IPS-11a (cell line): ENCODE results near the gene PSTK.

ENCODE experiments used
- H3K4me3 ChIP-seq: one replicate; pipeline ENCODE4 v1.5.1; 2013; ENCODE audit warnings: low read depth, low read length, control low read depth

The PSTK gene

DNA sequence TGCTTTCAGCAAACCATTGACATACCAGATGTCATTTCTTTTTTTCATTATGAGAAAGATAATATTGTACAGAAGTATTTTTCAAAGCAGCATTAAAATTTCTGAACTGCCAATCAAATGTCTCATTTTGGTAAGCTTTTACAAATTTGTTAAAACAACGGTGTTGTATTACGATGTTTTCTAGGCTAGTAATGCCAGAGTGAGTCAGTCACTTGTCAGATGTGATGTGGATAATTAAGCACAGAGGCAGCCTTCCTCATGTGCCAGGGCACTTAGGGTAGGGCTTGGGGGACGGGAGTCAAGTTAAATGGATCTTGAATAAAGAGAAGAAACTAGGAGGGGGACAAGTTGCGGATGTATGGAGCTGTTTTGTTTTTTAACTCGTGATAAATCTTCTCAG lies 10.1 kb downstream of the PSTK start:
- H3K4me3 ChIP-seq = no peak overlapping the region

DNA sequence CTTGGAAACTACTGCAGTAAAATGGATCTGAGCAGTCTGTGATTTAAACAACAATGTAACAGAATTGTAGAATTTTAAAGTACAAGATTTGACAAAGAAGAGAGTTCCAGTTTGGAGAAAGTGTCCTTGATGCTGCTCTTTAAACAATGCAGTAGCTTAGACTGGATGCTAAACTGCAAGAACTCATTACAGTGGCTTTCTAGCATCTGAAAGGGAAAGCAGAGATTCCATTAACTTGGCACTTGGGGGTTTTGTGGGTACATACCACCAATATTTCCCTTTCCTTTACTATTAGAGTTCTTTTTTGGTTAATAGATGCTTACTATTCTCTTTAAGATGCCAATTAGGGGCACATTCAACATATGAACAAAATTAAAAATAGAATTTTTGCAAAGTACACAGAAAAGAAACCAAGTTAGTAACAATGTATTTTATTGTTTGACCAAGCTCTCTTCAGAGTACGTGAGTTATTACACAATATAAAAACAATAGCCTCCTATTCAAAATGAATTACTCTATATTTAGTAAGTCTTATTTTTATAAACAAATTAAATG lies 11.9 kb downstream of the PSTK start:
- H3K4me3 ChIP-seq = no peak overlapping the region

DNA sequence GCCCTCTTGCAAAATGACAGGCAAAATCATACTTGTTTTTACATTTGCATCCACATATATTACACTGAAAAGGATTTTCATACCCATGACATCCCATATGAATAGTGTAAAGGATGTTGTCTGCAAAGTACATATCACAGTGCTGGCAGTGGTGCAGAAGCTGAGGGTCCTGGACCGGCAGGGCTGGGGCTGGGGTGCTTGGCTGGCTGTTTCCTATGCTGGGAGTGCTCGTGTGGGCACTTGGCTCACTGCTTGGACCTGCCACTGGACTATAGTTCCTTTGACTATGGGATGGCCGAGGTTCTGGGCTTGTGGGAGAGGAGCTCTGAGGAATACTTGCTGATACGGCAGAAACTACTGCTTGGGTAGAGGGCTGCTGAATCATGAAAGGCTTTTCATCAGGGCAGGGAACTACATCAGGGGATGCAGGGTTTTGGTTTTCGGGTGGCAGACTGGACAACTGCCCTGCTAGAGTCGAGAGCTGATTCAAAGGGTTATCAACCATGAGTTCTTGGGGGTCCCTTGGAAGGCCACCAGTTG lies 13.7 kb downstream of the PSTK start:
- no peak overlapping the region for H3K4me3 ChIP-seq

DNA sequence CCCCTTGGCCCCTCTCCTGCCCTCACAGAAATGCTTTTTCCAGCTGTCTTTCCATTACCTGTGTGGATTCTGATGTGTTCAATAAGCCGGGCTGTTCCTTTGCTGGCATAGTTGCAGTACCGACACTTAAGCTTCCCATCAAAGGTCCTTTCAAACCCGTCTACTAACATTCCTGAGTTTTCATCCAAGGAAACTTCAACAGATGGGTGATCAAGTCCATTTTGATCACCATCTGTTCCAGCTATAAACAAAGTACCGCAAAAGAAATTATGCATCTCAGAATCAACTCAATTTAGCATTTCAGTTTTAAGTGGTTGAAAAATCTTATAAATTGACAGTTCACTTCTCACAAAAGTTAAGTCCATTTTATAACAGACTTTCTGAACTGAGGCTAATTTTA lies 15.7 kb downstream of the PSTK start:
- H3K4me3 ChIP-seq = no peak overlapping the region

DNA sequence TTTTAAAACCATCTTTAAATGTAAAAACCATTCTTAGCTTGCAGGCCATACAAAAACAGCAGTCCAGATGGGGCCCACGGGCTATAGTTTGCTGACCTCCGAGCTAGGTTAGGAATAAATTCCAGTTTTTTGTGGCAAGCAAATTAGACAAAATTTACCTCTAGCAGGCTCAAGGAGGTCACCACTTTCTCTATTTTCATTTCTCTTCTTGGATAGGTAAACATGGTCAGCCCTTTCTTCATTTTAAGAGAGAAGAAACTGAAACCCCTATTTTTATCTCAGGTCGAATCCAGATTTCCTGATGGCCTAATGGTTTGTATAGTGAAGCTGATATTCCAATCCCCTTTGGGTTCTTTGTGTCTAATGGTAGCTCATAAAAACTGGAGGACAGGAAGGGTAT lies 17.7 kb downstream of the PSTK start:
- no peak overlapping the region for H3K4me3 ChIP-seq

DNA sequence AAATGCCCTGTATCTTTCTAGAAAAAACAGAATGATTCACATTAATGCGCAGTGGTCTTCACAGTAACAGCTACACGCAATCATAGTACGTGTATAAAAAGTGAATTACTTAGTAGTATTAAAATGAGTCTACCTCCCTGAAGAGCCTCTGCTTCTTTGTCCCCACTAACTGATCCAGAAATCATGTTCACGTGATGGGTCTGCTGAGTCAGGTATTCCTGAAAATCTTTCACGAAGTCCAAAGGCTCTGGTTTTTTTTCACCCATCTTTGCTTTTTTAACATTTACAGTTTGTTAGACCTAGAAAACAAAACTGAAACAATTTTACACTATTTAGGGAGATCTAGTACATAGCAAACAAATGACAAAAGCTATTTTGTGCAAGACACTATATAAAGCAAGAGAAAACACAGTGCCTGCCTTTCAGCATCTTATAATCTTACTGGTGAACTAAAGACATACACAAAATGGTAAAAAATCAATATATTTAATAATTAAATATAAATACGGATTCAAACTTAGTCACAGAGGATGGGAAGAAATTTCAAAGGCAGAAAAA lies 18.2 kb downstream of the PSTK start:
- no peak overlapping the region for H3K4me3 ChIP-seq

DNA sequence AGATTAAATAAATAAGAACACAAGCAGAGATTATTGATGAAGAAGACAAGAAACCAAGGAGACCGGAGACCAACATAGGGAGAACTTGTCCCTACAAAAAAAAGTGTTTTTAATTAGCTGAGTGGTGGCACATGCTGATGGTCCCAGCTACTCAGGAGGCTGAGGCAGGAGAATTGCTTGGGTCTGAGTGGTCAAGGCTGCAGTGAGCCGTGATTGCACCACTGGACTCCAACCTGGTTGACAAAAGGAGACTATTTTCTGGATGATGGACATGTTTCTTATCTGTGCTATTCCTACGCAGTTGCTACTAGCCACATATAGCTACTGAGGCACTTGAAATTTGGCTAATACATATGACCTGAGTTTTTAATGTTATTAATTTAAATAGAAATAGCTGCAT lies 18.7 kb downstream of the PSTK start:
- no peak overlapping the region for H3K4me3 ChIP-seq

DNA sequence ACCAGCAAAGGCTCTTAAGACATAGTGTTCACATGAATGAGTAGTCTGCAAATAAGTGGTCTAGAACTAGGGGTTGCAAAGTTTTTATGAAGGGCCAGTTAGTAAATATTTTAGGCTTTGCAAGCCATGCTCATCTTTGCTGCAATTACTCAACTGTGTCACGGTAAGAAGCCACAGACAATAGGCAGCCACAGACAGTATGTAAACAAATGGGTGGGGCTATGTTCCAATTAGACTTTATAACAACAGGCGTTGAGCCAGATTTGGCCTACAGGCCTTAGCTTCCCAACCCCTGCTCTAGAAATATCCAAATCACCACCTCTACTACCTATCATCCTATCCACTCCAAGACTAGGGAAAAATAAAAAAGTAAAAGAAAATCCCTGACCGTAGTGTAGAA lies 19.1 kb downstream of the PSTK start:
- no peak overlapping the region for H3K4me3 ChIP-seq

DNA sequence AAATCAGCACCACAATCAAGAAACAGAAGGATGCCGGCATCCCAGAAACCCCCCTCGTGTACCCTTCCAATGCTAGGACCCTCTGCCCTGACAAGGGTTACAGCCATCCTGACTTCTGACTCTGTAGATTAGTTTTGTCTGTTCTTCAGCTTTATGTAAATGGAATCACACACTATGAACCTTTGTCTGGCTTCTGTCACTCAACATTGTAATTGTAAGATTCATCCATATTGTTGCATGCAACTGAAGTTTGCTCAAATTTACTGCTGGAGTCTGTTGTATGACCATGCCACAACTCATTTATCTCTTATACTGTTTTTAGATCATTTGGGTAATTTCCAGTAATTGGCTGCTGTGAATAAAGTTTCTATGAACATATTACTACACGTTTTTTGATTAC lies 20.0 kb downstream of the PSTK start:
- no peak overlapping the region for H3K4me3 ChIP-seq

DNA sequence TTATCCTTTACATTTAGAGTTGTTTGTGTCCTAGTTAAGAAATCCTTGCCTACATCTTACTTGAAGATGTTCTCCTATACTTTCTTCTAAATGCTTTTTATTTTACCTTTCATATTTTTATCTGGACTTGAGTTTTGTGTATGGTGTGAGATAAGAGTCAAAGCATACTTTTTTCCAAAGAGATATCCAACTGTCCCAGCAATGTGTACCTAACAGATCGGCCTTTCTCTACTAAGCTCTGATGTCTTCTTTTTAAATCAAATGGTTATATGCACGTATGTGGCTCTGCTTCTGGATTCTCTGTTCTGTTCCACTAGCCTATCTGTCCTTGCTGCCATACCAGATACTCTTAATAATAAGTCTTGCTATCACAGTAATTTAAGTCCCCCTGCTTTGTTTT lies 21.2 kb downstream of the PSTK start:
- no peak overlapping the region for H3K4me3 ChIP-seq

DNA sequence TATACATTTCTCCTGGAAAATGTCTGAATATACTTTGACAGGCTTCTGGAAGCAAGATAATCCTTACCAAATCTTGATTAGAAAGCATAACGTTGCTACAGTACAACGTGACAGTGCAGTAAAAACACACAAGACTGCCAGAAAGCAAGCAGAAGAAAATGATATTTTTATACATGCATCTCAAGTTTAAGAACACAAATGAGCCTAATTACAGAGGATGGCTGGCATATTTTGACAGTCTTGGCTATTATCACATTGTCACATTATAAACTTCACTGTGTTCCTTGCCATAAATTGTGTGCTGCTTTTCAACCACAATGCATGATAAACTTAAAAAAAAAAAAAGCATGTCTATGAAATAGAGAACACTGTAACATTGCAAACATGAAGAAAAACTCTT lies 24.1 kb downstream of the PSTK start:
- no peak overlapping the region for H3K4me3 ChIP-seq

DNA sequence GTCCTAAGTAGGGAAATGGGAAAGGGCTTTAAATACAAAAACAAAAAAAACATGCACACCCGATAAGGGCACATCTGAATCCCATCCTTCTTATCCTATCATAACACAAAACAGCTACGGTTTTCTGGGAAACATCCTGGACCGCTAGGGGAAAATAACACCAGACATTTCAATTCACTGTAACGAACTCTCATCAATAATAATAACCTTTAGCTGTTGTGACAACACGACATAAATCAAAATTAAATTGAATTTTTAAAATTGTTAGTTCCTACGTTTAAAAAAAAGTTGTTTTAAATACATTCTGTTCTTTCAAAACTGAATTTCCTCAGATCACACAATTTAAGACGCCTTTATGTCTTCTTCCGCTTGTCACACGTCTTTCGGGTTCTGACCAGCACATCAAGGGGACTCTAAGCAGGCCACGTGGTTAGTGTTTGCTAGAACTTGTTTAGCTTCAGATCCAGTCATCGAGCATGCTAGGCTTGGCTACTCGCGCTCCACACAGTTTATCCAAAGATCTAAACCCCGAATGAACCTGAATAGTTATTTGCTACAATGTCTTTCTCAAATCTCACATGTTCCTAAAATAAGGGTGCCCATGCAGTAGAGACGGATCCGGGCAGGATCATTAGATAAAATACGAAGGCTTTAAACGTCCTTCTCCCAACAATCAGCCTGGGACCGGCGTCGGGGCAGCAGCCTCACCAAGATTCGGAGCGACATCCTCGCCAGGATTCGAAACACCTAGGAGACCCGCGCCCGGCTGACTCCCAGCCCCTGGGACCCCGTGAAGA lies 27.6 kb downstream of the PSTK start:
- H3K4me3 ChIP-seq = peak overlapping the region; percentile 84

DNA sequence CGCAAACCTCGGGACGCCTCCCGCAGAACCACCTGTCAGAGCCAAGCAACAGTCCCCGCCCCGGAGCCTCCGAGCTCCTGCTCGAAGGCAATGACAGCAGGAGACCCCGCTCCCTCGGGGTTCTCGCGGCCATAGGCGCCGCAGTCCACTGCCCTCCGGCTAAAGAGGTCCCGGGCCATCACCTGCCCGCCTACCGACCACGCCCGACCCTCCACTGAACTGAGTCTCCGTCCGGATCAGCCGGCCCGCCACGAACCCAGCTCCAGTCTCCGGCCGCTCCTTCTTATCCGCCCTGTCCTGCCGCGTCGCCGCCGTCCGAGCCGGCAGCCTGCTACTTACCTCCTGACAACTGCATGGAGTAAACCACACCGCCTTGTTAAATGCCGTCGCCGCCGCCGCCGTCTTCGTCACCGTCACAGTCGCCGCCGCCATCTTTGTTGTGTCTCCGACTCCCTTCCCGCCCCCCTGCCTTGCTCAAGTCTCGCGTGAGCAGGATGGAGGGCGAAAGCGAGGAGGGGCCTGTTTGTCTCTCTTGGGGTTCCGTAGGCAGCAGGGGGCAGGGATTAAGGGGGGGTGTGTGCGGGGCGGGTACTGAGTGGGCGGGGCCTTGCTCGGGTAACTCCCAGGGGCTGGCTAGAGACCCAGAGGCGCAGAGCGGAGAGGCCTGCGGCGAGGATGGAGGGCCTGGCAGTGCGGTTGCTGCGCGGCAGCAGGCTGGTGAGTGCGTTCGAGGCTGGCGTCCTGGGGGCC lies 28.3 kb downstream of the PSTK start, which contains the start of the genes ACADSB and IKZF5:
Gene ACADSB (plus strand): TSS at position 652 of the 750 bp plus-strand sequence. CDS start 24 bp downstream, at position 676.
Gene IKZF5 (minus strand): TSS at position 441 of the 750 bp plus-strand sequence. CDS start 10,170 bp downstream, outside the sequence.
- peak within 1 kb of the TSS; percentile 84 for H3K4me3 ChIP-seq

DNA sequence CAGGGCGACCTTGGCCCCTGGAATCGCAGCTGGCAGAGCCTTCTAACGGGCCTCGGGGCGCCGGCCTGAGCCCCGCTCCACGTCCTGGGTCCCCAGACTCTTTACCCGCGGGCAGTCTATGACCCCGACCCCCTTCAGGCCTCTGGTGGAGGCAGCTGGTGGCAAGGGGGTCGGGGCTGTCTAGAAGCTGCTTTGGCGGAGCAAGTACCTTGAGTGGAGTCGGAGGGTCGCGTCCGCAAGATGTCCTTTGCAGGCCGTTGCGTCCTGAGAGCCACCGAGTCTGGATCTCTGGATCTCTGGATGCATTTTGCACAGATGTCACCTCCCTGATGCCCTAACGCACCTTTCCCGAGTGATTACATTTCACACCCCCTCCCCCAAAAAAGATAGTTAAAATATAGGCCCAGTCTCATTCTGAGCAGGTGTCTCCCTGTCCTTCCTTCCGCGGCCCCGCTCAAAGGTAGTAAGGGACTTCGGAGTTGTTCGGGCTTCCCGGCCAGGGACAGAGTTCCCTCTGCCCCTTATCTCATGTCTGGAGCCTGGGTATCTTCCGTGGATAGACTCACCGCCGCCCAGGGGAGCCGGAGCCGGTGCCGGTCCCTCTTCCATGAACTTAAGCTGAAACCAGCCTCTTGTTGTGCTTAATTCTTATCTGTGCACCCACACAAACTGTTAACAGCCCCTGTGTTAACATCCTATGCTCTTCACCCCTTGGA lies 29.1 kb downstream of the PSTK start:
- H3K4me3 ChIP-seq = peak overlapping the region; percentile 62

DNA sequence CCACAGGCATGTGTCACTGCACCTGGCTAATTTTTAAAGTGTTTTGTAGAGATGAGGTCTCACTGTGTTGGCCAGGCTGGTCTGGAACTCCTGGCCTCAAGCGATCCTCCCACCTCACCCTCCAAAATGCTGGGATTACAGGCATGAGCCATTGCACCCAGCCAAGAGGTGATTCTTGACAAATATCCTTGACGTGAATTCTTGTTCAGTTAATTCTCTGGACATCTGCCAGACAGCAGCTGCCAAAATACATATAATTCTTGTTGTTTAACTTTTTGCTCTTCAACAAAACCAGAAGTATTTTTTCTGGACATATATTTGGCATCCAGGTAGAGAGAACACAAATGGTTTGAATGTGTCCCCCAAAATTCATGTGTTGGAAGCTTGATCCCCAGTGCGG lies 31.8 kb downstream of the PSTK start:
- H3K4me3 ChIP-seq = no peak overlapping the region

DNA sequence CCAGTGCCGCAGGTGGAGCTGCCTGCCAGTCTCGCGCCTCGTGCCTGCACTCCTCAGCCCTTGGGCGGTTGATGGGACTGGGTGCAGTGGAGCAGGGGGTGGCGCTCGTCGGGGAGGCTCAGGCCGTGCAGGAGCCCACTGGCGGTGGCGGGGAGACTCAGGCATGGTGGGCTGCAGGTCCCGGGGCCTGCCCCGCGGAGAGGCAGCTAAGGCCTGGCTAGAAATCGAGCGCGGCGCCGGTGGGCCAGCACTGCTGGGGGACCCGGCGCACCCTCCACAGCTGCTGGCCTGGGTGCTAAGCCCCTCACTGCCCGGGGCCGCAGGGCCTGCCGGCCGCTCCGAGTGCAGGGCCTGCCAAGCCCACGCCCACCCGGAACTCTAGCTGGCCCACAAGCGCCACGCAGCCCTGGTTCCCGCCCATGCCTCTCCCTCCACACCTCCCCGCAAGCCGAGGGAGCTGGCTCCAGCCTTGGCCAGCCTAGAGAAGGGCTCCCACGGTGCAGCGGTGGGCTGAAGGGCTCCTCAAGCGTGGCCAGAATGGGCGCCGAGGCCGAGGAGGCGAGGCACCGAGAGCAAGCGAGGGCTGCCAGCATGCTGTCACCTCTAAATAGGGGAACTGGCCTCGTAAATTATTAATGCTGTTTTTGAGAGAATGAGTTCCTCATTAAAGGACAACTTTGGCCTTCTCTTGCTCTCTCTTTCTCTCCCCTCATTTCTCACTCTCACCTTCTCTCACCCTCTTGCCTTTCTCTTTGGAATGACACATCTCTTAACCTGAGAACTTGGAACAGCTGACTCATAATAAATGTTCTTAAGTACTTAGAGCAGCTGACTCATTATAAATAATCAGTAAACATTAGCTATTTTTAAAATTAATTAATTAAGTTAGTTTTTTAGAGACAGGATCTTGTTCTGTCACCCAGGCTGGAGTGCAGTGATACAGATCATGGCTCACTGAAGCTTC lies 33.5 kb downstream of the PSTK start:
- no peak overlapping the region for H3K4me3 ChIP-seq

DNA sequence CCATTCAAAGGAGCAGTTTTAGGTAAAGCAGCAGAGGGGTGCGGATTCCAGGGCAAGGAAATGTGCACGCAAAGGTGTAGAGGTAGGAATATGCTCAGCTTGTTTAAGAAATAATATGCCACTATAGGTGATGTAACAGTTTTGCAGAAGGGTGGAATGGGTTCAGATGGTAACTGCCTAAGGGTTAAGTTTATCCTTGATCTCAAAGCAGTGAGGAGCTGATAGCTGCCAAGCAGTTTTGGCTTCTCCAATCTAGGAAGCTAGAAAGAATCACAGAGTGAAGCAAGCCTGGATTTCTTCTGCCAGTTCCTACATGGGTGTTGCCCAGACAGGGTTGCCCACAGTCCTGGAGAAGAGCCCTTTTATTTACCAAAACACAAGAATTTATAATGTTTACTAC lies 34.6 kb downstream of the PSTK start:
- H3K4me3 ChIP-seq = no peak overlapping the region

DNA sequence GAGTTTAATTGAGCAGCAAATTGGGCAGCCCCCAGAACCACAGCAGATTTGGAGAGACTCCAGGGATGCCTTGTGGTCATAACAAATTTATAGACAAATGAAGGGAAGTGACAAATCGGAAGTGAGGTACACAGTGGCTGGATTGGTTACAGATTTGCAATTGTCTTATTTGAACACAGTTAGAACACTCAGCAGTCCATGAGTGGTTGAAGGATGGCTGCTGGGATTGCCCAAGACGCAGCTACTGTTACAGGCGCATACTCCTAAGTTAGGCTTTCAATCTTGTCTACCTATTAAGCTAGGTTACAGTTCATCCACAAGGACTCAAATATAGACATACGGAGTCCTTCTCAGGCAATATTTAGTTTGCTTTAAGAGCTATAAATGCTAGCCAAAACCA lies 36.0 kb downstream of the PSTK start:
- no peak overlapping the region for H3K4me3 ChIP-seq

DNA sequence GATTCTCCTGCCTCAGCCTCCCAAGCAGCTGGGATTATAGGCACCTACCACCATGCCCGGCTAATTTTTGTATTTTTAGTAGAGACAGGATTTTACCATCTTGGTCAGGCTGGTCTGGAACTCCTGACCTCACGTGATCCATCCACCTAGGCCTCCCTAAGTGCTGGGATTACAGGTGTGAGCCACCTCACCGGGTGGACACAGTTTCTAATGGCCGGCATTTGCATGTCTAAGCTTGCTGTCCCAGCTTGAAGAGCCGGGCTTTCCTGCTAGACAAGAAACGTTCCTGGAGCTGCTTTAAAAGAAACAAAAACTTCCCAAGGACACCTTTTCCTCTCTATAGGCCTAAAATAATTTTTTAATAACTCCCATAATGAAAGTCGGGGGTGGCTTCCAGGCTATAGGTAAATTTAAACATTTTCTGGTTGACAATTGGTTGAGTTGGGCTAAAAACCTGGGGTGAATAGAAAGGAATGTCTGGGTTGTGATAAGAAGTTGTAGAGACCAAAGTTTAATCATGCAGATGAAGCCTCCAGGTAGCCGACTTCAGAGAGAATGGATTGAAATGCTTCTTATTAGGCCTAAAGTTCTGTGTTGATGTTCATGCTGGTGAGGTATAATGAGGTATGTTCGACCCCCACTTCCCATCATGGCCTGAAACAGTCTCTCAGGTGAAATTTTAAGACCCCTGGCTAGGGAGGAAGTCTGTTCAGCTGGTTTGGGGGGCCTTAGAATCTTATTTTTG lies 37.4 kb downstream of the PSTK start:
- no peak overlapping the region for H3K4me3 ChIP-seq
